Keratinocyte (primary cell): Measurements from ENCODE around the gene SAFB. TPM values are rescaled to one million over a fixed set of nuclear protein-coding genes. Genes with fewer than 3 reads are reported as not detected.

Experiments used
- DNase-seq: peaks from one replicate; pipeline ENCODE4 v3.0.0-alpha.2; 2011; ENCODE audit warnings: low read depth, missing footprints, low spot score
- FAIRE-seq: peaks from 2 replicates; lab custom pipeline; 2011; peaks lifted over from hg19 to GRCh38; lab: Jason Lieb, UNC
- H2AFZ ChIP-seq: 2 replicates; pipeline ENCODE4 v1.6.0; 2012; ENCODE audit warnings: low read length, control low read depth, inconsistent platforms; ENCODE audit not compliant: control insufficient read depth
- H3K27ac ChIP-seq: 2 replicates; pipeline ENCODE4 v1.5.1; 2011; ENCODE audit warnings: low read length; ENCODE audit not compliant: control insufficient read depth, insufficient read depth
- H3K27me3 ChIP-seq: 3 replicates; pipeline ENCODE4 v1.6.0; 2011; ENCODE audit warnings: low read length; ENCODE audit not compliant: control insufficient read depth, insufficient read depth; ENCODE audit errors: extremely low read depth
- H3K36me3 ChIP-seq, 2 experiments: 2 replicates in 1 of 2; 3 replicates in 1 of 2; pipeline ENCODE4 v1.5.1; 2011; ENCODE audit warnings: low read length in 2 of 2, mild to moderate bottlenecking in 1 of 2; ENCODE audit not compliant: control insufficient read depth in 2 of 2, insufficient read depth in 2 of 2; ENCODE audit errors: extremely low read depth in 1 of 2
- H3K4me1 ChIP-seq: 3 replicates; pipeline ENCODE4 v1.5.1; 2011; ENCODE audit warnings: low read length; ENCODE audit not compliant: control insufficient read depth, insufficient read depth; ENCODE audit errors: extremely low read depth
- H3K4me2 ChIP-seq: 3 replicates; pipeline ENCODE4 v1.6.0; 2011; ENCODE audit warnings: low read depth, low read length; ENCODE audit not compliant: control insufficient read depth, insufficient read depth; ENCODE audit errors: extremely low read depth
- H3K4me3 ChIP-seq, 3 experiments: fragments of 200-600 bp in 1 of 3; sonication (generic) in 1 of 3; 2 replicates in 2 of 3; 3 replicates in 1 of 3; pipeline ENCODE4 v1.5.1; 2011 to 2016; ENCODE audit warnings: low read length in 3 of 3, mild to moderate bottlenecking in 3 of 3, control low read depth in 2 of 3, inconsistent platforms in 1 of 3, low read depth in 1 of 3, mixed read lengths in 1 of 3, mixed run types in 1 of 3, moderate library complexity in 1 of 3; ENCODE audit not compliant: control insufficient read depth in 2 of 3, insufficient read depth in 2 of 3; ENCODE audit errors: extremely low read depth in 1 of 3
- H3K79me2 ChIP-seq: 2 replicates; pipeline ENCODE4 v1.6.0; 2012; ENCODE audit warnings: low read length; ENCODE audit not compliant: control insufficient read depth, insufficient read depth
- H3K9ac ChIP-seq: 3 replicates; pipeline ENCODE4 v1.6.0; 2011; ENCODE audit warnings: low read length; ENCODE audit not compliant: control insufficient read depth, insufficient read depth; ENCODE audit errors: extremely low read depth
- H3K9me1 ChIP-seq: 3 replicates; pipeline ENCODE4 v1.6.0; 2011; ENCODE audit warnings: low read length; ENCODE audit not compliant: control insufficient read depth, insufficient read depth; ENCODE audit errors: extremely low read depth
- H3K9me3 ChIP-seq: 2 replicates; pipeline ENCODE4 v1.5.1; 2012; ENCODE audit warnings: low read depth, low read length; ENCODE audit not compliant: control insufficient read depth
- H4K20me1 ChIP-seq: 3 replicates; pipeline ENCODE4 v1.6.0; 2011; ENCODE audit warnings: low read length; ENCODE audit not compliant: control insufficient read depth, insufficient read depth; ENCODE audit errors: extremely low read depth
- EZH2 ChIP-seq: IDR thresholded peaks from one replicate; pipeline ENCODE4 v1.6.1; 2012; ENCODE audit warnings: inconsistent platforms, mild to moderate bottlenecking, low read length, moderate library complexity
- dilution Hi-C: fragments of 300-500 bp; cut with MboI; formaldehyde crosslinking; loops from one replicate; pipeline ENCODE4 v1.7.0; 2020; ENCODE audit warnings: low sequenced_read_pairs; ENCODE audit not compliant: extremely low pct_ligation_motif_present
- polyA plus RNA-seq, 5 experiments: library from polyadenylated mRNA; depleted of rRNA in 3 of 5; stranded (reverse) in 3 of 5; stranded (forward) in 1 of 5; unstranded in 1 of 5; fragments of >200 nt; gene quantifications; 1 replicate in 1 of 5; 2 replicates in 3 of 5; 3 replicates in 1 of 5; pipeline versions ENCODE4 v1.2.1 to v1.2.3, GENCODE V29; 2011 to 2012; ENCODE audit warnings: missing spikeins in 2 of 5, low read depth in 1 of 5, low replicate concordance in 1 of 5
- TF ChIP-seq, protein P1 (sequence below), 3 experiments: IDR thresholded peaks in 1 of 3; conservative IDR thresholded peaks in 1 of 3; optimal IDR thresholded peaks in 1 of 3; 2 replicates in 2 of 3; 3 replicates in 1 of 3; pipeline versions ENCODE3 to v1.5.1; 2011; ENCODE audit warnings: low read length in 3 of 3, mild to moderate bottlenecking in 3 of 3, moderate library complexity in 2 of 3, control low read depth in 1 of 3, inconsistent platforms in 1 of 3; ENCODE audit not compliant: insufficient read depth in 2 of 3; ENCODE audit errors: extremely low read depth in 1 of 3

The SAFB gene
- polyA plus RNA-seq, 1 donor (not counting 4 experiments of a cell fraction or from before 2014, with no cell fraction given), result 34.0 TPM

DNA sequence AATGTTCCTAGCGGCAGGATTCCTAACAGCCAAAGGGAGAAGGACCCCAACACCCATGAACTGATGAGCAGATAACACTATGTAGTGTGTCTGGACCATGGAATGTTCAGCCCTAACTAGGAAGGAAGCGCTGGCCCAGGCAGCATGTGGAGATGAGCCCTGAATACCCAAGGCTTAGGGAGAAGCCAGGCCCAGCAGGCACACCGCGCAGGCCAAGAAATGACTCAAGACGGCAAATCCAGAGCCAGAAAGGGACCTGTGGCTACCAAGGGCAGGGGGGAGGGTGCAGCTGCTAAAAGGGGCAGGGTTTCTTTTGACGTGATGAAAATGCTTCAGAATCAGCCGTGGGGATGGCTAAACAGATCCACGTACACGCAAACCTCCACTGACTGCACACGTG is 34.4 kb upstream of the SAFB start:
- FAIRE-seq (no peak), DNase-seq (no peak)
- no peaks in the 10 kb centered on the region for H3K9me3 ChIP-seq
- H2AFZ ChIP-seq, result no peak overlapping the region
- H3K79me2 ChIP-seq, result no peaks in the 10 kb centered on the region
- peaks cover 12% of the 10 kb centered on the region for H3K4me1 ChIP-seq
- H3K9me1 ChIP-seq, result no peaks in the 10 kb centered on the region
- H3K4me3 ChIP-seq, result no peak overlapping the region
- dilution Hi-C loops, result no loop called here
- no peaks in the 10 kb centered on the region for H3K27me3 ChIP-seq
- H3K4me2 ChIP-seq, result no peak overlapping the region
- no peak overlapping the region for H3K9ac ChIP-seq
- peaks cover 28 to 34% of the 10 kb centered on the region in 2 experiments for H3K36me3 ChIP-seq
- H4K20me1 ChIP-seq, result peaks cover 4% of the 10 kb centered on the region
- TF ChIP-seq, protein P1, sequence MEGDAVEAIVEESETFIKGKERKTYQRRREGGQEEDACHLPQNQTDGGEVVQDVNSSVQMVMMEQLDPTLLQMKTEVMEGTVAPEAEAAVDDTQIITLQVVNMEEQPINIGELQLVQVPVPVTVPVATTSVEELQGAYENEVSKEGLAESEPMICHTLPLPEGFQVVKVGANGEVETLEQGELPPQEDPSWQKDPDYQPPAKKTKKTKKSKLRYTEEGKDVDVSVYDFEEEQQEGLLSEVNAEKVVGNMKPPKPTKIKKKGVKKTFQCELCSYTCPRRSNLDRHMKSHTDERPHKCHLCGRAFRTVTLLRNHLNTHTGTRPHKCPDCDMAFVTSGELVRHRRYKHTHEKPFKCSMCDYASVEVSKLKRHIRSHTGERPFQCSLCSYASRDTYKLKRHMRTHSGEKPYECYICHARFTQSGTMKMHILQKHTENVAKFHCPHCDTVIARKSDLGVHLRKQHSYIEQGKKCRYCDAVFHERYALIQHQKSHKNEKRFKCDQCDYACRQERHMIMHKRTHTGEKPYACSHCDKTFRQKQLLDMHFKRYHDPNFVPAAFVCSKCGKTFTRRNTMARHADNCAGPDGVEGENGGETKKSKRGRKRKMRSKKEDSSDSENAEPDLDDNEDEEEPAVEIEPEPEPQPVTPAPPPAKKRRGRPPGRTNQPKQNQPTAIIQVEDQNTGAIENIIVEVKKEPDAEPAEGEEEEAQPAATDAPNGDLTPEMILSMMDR (optimal IDR thresholded peaks at IDR 0.05 in 1 of 3, IDR thresholded peaks at IDR 0.05 in 1 of 3, conservative IDR thresholded peaks at IDR 0.05 in 1 of 3; ENCODE audit: extremely low read depth in 1 of 3, insufficient read depth in 2 of 3, low read length in 3 of 3), result no peak
- no peak for TF ChIP-seq EZH2
- H3K27ac ChIP-seq, result no peak overlapping the region

DNA sequence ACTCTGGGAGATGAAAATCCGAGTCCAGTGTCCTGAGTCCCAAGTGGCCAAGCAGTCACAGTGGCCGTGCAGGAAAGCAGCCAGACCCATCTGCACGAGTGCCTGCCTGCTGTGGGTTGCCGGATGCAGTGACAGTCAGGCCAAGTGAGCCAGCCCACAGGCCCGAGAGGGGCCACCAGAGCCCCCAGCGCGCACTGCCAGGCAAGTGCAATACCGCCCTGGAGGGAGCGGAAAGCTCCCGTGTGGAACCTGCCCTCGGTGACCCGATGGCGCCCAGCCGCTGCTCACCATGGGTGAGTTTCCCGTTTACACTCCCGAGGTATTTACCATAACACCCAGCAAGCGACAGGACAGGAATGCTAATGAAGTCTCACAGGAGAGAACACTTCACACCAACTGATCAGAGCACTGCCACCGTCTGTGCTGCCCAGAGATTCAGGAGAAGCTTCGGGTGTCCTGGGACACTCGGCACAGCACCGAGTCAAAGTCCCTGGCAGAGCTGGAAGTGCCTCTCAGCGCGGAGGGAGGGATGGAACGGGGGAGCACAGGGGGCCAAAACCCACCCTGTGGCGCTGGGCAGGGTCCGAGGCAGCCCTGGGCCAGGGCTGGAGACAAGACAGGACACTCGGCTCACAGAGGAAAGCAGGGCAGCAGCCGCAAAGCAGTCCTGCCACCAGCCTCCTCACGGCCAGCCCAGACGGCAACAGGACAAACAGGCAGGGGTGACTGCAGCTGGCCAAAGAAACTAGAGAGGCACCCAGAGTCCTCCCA is 33.8 kb upstream of the SAFB start:
- H4K20me1 ChIP-seq, result peaks cover 4% of the 10 kb centered on the region
- H3K9ac ChIP-seq, result no peak overlapping the region
- H3K4me1 ChIP-seq, result peaks cover 12% of the 10 kb centered on the region
- no peak overlapping the region for H2AFZ ChIP-seq
- H3K9me3 ChIP-seq, result no peaks in the 10 kb centered on the region
- DNase-seq (no peak), FAIRE-seq (no peak)
- no peak overlapping the region for H3K4me2 ChIP-seq
- H3K36me3 ChIP-seq, result peaks cover 34 to 37% of the 10 kb centered on the region in 2 experiments
- TF ChIP-seq, protein P1 (optimal IDR thresholded peaks at IDR 0.05 in 1 of 3, IDR thresholded peaks at IDR 0.05 in 1 of 3, conservative IDR thresholded peaks at IDR 0.05 in 1 of 3; ENCODE audit: extremely low read depth in 1 of 3, insufficient read depth in 2 of 3, low read length in 3 of 3), result no peak
- TF ChIP-seq EZH2, result no peak
- H3K27ac ChIP-seq, result no peak overlapping the region
- no peaks in the 10 kb centered on the region for H3K9me1 ChIP-seq
- H3K79me2 ChIP-seq, result no peaks in the 10 kb centered on the region
- dilution Hi-C loops, result no loop called here
- H3K4me3 ChIP-seq, result no peak overlapping the region
- H3K27me3 ChIP-seq, result no peaks in the 10 kb centered on the region
